CD8-positive, alpha-beta memory T cell (primary cell): Measurements from ENCODE around the gene SCFD2. TPM values are rescaled to one million over a fixed set of nuclear protein-coding genes. Genes with fewer than 3 reads are reported as not detected.

ENCODE experiments used
- CTCF ChIA-PET: fragments of 350-600 bp; sonication (Branson Sonifier 250); formaldehyde crosslinking; loops from one replicate; lab custom pipeline; 2021; ENCODE audit warnings: antibody characterized with exemption; lab: Charles Lee
- POLR2A ChIA-PET: fragments of 350-600 bp; sonication (Branson Sonifier 250); formaldehyde crosslinking; loops from one replicate; lab custom pipeline; 2021; ENCODE audit warnings: antibody characterized with exemption; lab: Charles Lee
- DNase-seq, 5 donors: peaks; one replicate each; pipeline versions ENCODE4 v3.0.0 to v3.0.0-alpha.2; 2020 to 2022; ENCODE audit warnings: mixed read lengths in 1 of 5
- H3K27ac ChIP-seq: one replicate; pipeline ENCODE4 v1.7.0; 2013; ENCODE audit warnings: low read depth, mild to moderate bottlenecking, low read length, moderate library complexity
- H3K27me3 ChIP-seq: 2 replicates; pipeline ENCODE4 v1.7.0; 2013; ENCODE audit warnings: low read length, mild to moderate bottlenecking; ENCODE audit not compliant: insufficient read depth, poor library complexity, severe bottlenecking
- H3K36me3 ChIP-seq: 2 replicates; pipeline ENCODE4 v1.7.0; 2013; ENCODE audit warnings: mild to moderate bottlenecking, low read length, moderate library complexity; ENCODE audit not compliant: insufficient read depth
- H3K4me1 ChIP-seq: 2 replicates; pipeline ENCODE4 v1.7.0; 2013; ENCODE audit warnings: mild to moderate bottlenecking, low read length, moderate library complexity; ENCODE audit not compliant: insufficient read depth
- H3K4me3 ChIP-seq: 2 replicates; pipeline ENCODE4 v1.7.0; 2013; ENCODE audit warnings: mild to moderate bottlenecking, low read length
- H3K9me3 ChIP-seq: 2 replicates; pipeline ENCODE4 v1.7.0; 2013; ENCODE audit warnings: mild to moderate bottlenecking, low read length
- H3K27ac Mint-ChIP-seq, 8 donors: one replicate each; pipeline ENCODE4 v1.8.0; 2020 to 2021; ENCODE audit warnings: mixed read lengths in 8 of 8, mild to moderate bottlenecking in 6 of 8, inconsistent platforms in 3 of 8, moderate library complexity in 3 of 8
- H3K27me3 Mint-ChIP-seq, 2 donors: one replicate each; pipeline ENCODE4 v1.8.0; 2020 to 2021; ENCODE audit warnings: mixed read lengths in 2 of 2, mild to moderate bottlenecking in 1 of 2, moderate library complexity in 1 of 2
- H3K36me3 Mint-ChIP-seq, 3 donors: one replicate each; pipeline ENCODE4 v1.8.0; 2020 to 2021; ENCODE audit warnings: mixed read lengths in 3 of 3, inconsistent platforms in 1 of 3, mild to moderate bottlenecking in 1 of 3
- H3K4me1 Mint-ChIP-seq, 3 donors: one replicate each; pipeline ENCODE4 v1.8.0; 2020 to 2021; ENCODE audit warnings: mixed read lengths in 3 of 3, inconsistent platforms in 1 of 3, mild to moderate bottlenecking in 1 of 3
- H3K4me3 Mint-ChIP-seq, 7 donors: one replicate each; pipeline ENCODE4 v1.8.0; 2020 to 2021; ENCODE audit warnings: mixed read lengths in 7 of 7, mild to moderate bottlenecking in 6 of 7, moderate library complexity in 4 of 7, inconsistent platforms in 2 of 7
- H3K9me3 Mint-ChIP-seq, 5 donors: one replicate each; pipeline ENCODE4 v1.8.0; 2020 to 2022; ENCODE audit warnings: mixed read lengths in 5 of 5, mild to moderate bottlenecking in 3 of 5, moderate library complexity in 2 of 5, inconsistent platforms in 1 of 5
- polyA plus RNA-seq: library from polyadenylated mRNA; unstranded; fragments of 300-500 nt; fragmentation: Illumina TruSeq; gene quantifications from one replicate; pipeline ENCODE4 v1.2.3, GENCODE V29; 2021
- total RNA-seq, 2 experiments: library from RNA; stranded (reverse); gene quantifications; one replicate each; pipeline ENCODE4 v1.2.3, GENCODE V29; 2021

Gene SCFD2
- total and polyA plus RNA-seq, 3 experiments from 2014 or later: 18.1 to 29.1 (median 25.7) TPM

- peaks cover 14 to 39% (median 14%) of the 10 kb centered on the region in 3 donors for H3K36me3 Mint-ChIP-seq
- Histone ChIP-seq H3K27me3 (no peaks in the 10 kb centered on the region), H3K27ac (no peak overlapping the region), H3K9me3 (no peaks in the 10 kb centered on the region), H3K4me3 (no peak overlapping the region), H3K4me1 (no peaks in the 10 kb centered on the region), H3K36me3 (no peaks in the 10 kb centered on the region)
- CTCF ChIA-PET: no interaction called here
- H3K27ac Mint-ChIP-seq: no peak overlapping the region
- H3K27me3 Mint-ChIP-seq: no peaks in the 10 kb centered on the region
- H3K4me3 Mint-ChIP-seq: no peak overlapping the region
- POLR2A ChIA-PET: no interaction called here
- no peak for DNase-seq
- H3K4me1 Mint-ChIP-seq: peaks cover 0 to 4% (median 0%) of the 10 kb centered on the region in 3 donors
- H3K9me3 Mint-ChIP-seq: peaks cover 0 to 18% (median 10%) of the 10 kb centered on the region in 5 donors
These were observed 297.0 kb downstream of the SCFD2 start for GRCh38 chr4:53068755-53069330.

GRCh38 chr4:53067125-53067802 lies 298.6 kb downstream of the SCFD2 start:
- H3K27ac Mint-ChIP-seq: no peak overlapping the region
- Histone ChIP-seq H3K9me3 (no peaks in the 10 kb centered on the region), H3K27ac (no peak overlapping the region), H3K27me3 (no peaks in the 10 kb centered on the region), H3K4me1 (no peaks in the 10 kb centered on the region), H3K36me3 (no peaks in the 10 kb centered on the region), H3K4me3 (no peak overlapping the region)
- peaks cover 12 to 36% (median 13%) of the 10 kb centered on the region in 3 donors for H3K36me3 Mint-ChIP-seq
- H3K4me3 Mint-ChIP-seq: no peak overlapping the region
- peaks cover 0 to 4% (median 0%) of the 10 kb centered on the region in 3 donors for H3K4me1 Mint-ChIP-seq
- ChIA-PET POLR2A (no interaction called here), CTCF (no interaction called here)
- peaks cover 0 to 18% (median 10%) of the 10 kb centered on the region in 5 donors for H3K9me3 Mint-ChIP-seq
- no peaks in the 10 kb centered on the region for H3K27me3 Mint-ChIP-seq
- no peak for DNase-seq

DNA sequence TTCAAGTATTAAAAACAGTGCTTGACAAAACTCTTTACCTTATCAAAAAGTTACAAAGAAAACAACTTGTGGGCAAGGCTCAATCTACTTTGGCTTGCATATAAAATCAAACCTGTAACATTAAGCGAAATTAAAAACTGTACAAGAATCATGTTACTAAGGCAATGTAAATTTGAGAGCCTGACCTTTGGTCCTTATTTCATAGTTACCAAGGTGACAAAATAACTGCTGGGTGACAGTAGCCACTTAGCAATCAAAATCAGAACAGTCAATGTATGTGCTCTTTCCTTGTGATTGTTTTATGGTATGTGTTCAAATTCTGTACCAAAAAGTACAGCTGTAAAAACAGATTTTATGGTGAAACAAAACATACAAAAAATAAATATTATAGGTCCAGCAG lies 299.7 kb downstream of the SCFD2 start:
- H3K4me1 Mint-ChIP-seq: peaks cover 0 to 4% (median 0%) of the 10 kb centered on the region in 3 donors
- no peak overlapping the region for H3K27ac Mint-ChIP-seq
- ChIA-PET POLR2A (no interaction called here), CTCF (no interaction called here)
- no peak overlapping the region for H3K27ac ChIP-seq
- no peak for DNase-seq
- no peaks in the 10 kb centered on the region for H3K27me3 Mint-ChIP-seq
- H3K36me3 Mint-ChIP-seq: peaks cover 11 to 31% (median 12%) of the 10 kb centered on the region in 3 donors
- no peak overlapping the region for H3K4me3 ChIP-seq
- no peaks in the 10 kb centered on the region for H3K4me1 ChIP-seq
- no peaks in the 10 kb centered on the region for H3K9me3 ChIP-seq
- no peaks in the 10 kb centered on the region for H3K36me3 ChIP-seq
- H3K4me3 Mint-ChIP-seq: no peak overlapping the region
- peaks cover 0 to 18% (median 10%) of the 10 kb centered on the region in 5 donors for H3K9me3 Mint-ChIP-seq
- H3K27me3 ChIP-seq: no peaks in the 10 kb centered on the region

GRCh38 chr4:53064609-53065008 lies 301.3 kb downstream of the SCFD2 start:
- Mint-ChIP-seq H3K9me3 (peaks cover 0 to 14% (median 10%) of the 10 kb centered on the region in 5 donors), H3K4me3 (no peak overlapping the region), H3K36me3 (peaks cover 8 to 25% (median 9%) of the 10 kb centered on the region in 3 donors), H3K4me1 (peaks cover 0 to 4% (median 0%) of the 10 kb centered on the region in 3 donors), H3K27me3 (no peaks in the 10 kb centered on the region), H3K27ac (no peak overlapping the region)
- no peaks in the 10 kb centered on the region for H3K36me3 ChIP-seq
- no peaks in the 10 kb centered on the region for H3K4me1 ChIP-seq
- DNase-seq: no peak
- no peak overlapping the region for H3K27ac ChIP-seq
- CTCF ChIA-PET: interaction anchor here (0.7 to 1.3 kb wide), 2 partner anchors 9 to 10 kb away, joined by 3 read pairs; no protein-coding TSS in a partner anchor
- H3K4me3 ChIP-seq: no peak overlapping the region
- H3K27me3 ChIP-seq: no peaks in the 10 kb centered on the region
- POLR2A ChIA-PET: no interaction called here
- H3K9me3 ChIP-seq: no peaks in the 10 kb centered on the region

DNA sequence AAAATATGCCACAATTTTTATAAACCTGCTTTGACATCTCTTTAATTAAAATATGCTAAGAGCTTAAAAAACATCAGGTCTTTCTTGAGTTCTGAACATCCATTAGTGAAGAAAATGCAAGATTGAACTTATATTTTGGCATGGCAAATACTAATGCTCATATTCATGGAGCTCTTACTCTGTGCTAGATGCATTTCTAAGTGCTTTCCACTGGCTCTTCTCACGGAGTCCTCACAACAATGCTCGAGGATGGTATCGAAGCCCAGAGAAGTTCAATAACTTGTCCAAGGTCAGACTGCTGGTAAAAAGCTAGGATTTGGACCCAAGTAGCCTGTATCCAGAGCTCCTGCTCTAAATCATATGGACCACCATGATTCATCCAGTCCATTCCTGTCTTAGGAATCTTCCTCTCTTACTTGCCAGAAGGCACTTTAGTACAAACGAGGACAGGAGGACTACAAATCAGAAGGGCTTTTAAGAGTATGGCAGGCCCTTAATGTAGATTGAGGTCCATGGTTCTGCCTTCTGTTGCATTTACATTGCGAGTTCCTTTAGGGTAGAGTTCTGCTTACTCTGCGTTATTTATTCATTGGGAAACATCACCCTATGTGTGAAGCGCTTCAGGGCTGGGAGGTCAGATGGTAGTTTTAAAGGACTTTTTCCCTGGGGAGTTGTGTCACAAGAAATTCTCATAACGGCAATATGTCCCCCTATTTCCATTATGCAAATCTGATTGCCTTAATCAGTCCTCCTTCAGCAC lies 304.6 kb downstream of the SCFD2 start:
- ChIA-PET CTCF (no interaction called here), POLR2A (no interaction called here)
- H3K9me3 ChIP-seq: no peaks in the 10 kb centered on the region
- no peaks in the 10 kb centered on the region for H3K27me3 Mint-ChIP-seq
- no peak overlapping the region for H3K27ac ChIP-seq
- peaks cover 0 to 4% (median 2%) of the 10 kb centered on the region in 5 donors for H3K9me3 Mint-ChIP-seq
- H3K4me1 Mint-ChIP-seq: no peaks in the 10 kb centered on the region
- no peaks in the 10 kb centered on the region for H3K36me3 ChIP-seq
- H3K36me3 Mint-ChIP-seq: peaks cover 2 to 24% (median 5%) of the 10 kb centered on the region in 3 donors
- H3K4me3 ChIP-seq: no peak overlapping the region
- DNase-seq: no peak
- no peaks in the 10 kb centered on the region for H3K27me3 ChIP-seq
- no peak overlapping the region for H3K4me3 Mint-ChIP-seq
- H3K4me1 ChIP-seq: no peaks in the 10 kb centered on the region
- no peak overlapping the region for H3K27ac Mint-ChIP-seq

DNA sequence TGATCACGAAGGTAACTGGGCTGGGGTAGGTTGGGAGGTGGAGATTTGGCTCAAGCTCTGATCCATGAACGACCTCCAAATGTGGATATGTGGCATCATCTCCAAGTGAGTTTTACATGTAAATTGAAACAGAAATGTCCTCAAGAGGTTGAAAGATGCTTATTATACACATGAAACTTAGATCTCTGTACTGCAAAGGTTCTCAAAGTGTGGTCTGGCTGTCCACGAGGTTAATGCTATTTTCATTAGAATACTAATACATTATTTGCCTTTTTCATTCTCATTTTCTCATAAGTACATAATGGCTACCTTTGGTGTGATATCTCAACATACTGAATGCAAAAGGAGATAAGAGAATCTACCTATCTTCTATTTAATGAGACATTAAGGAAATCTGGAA lies 305.6 kb downstream of the SCFD2 start:
- DNase-seq: no peak
- H3K9me3 Mint-ChIP-seq: peaks cover 0 to 4% (median 2%) of the 10 kb centered on the region in 5 donors
- no peaks in the 10 kb centered on the region for H3K27me3 Mint-ChIP-seq
- H3K36me3 Mint-ChIP-seq: peaks cover 4 to 24% (median 5%) of the 10 kb centered on the region in 3 donors
- Histone ChIP-seq H3K4me3 (no peak overlapping the region), H3K27ac (no peak overlapping the region), H3K27me3 (no peaks in the 10 kb centered on the region), H3K4me1 (no peaks in the 10 kb centered on the region), H3K9me3 (no peaks in the 10 kb centered on the region), H3K36me3 (no peaks in the 10 kb centered on the region)
- H3K4me1 Mint-ChIP-seq: no peaks in the 10 kb centered on the region
- POLR2A ChIA-PET: no interaction called here
- CTCF ChIA-PET: no interaction called here
- H3K27ac Mint-ChIP-seq: no peak overlapping the region
- no peak overlapping the region for H3K4me3 Mint-ChIP-seq

GRCh38 chr4:53059871-53060270 lies 306.0 kb downstream of the SCFD2 start:
- Mint-ChIP-seq H3K9me3 (peaks cover 0 to 4% (median 2%) of the 10 kb centered on the region in 5 donors), H3K4me3 (no peak overlapping the region), H3K4me1 (no peaks in the 10 kb centered on the region), H3K27me3 (no peaks in the 10 kb centered on the region), H3K36me3 (peaks cover 4 to 24% (median 5%) of the 10 kb centered on the region in 3 donors), H3K27ac (no peak overlapping the region)
- H3K27ac ChIP-seq: no peak overlapping the region
- no peaks in the 10 kb centered on the region for H3K9me3 ChIP-seq
- POLR2A ChIA-PET: no interaction called here
- no peaks in the 10 kb centered on the region for H3K27me3 ChIP-seq
- no peaks in the 10 kb centered on the region for H3K36me3 ChIP-seq
- no peak overlapping the region for H3K4me3 ChIP-seq
- CTCF ChIA-PET: no interaction called here
- DNase-seq: no peak
- no peaks in the 10 kb centered on the region for H3K4me1 ChIP-seq

- Histone ChIP-seq H3K27me3 (no peaks in the 10 kb centered on the region), H3K27ac (no peak overlapping the region), H3K36me3 (no peaks in the 10 kb centered on the region), H3K9me3 (no peaks in the 10 kb centered on the region), H3K4me1 (no peaks in the 10 kb centered on the region), H3K4me3 (no peak overlapping the region)
- Mint-ChIP-seq H3K36me3 (peaks cover 4 to 24% (median 5%) of the 10 kb centered on the region in 3 donors), H3K9me3 (peaks cover 0 to 4% (median 2%) of the 10 kb centered on the region in 5 donors), H3K4me1 (no peaks in the 10 kb centered on the region), H3K4me3 (no peak overlapping the region), H3K27ac (no peak overlapping the region), H3K27me3 (no peaks in the 10 kb centered on the region)
- DNase-seq: no peak
- ChIA-PET CTCF (no interaction called here), POLR2A (no interaction called here)
These were observed 306.6 kb downstream of the SCFD2 start for GRCh38 chr4:53059256-53059655.
